Spleen (tissue), 7 donors: Measurements from ENCODE around the gene MEIOSIN.

Experiments used
- POLR2A ChIP-seq, 3 donors: fragments of 450-650 bp; IDR thresholded peaks; one replicate each; pipeline ENCODE4 v1.5.1; 2017; ENCODE audit warnings: antibody characterized with exemption in 3 of 3, mild to moderate bottlenecking in 1 of 3
- TF ChIP-seq, protein P1 (sequence below), 11 experiments: fragments of 200-600 bp in 7 of 11; fragments of 450-650 bp in 4 of 11; sonication (generic) in 4 of 11; IDR thresholded peaks in 8 of 11; conservative IDR thresholded peaks in 3 of 11; 1 replicate in 7 of 11; 2 replicates in 4 of 11; pipeline versions ENCODE4 v1.4.0 to v1.8.0; 2016 to 2021; ENCODE audit warnings: antibody characterized with exemption in 11 of 11, inconsistent platforms in 4 of 11, mild to moderate bottlenecking in 1 of 11
- donor health status: DM: no; HTN: no; CAD: no; lungs with moderate emphysema.
- donor health status: DM: no; HTN: no; CAD: no.
- donor health status: DM: no; HTN: no; CAD: no.

DNA sequence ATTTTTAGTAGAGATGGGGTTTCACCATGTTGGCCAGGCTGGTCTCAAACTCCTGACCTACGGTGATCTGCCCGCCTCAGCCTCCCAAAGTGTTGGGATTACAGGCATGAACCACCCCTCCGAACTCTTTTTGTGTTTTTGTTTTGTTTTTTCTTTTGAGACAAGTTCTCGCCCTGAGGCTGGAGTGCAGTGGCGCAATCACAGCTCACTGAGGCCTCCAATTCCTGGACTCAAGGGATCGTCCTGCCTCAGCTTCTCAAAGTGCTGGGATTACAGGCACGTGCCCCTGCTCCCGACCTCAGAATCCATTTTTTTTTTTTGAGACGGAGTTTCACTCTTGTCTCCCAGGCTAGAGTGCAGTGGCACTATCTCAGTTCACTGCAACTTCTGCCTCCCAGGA lies 24.5 kb downstream of the MEIOSIN start:
- TF ChIP-seq, protein P1, sequence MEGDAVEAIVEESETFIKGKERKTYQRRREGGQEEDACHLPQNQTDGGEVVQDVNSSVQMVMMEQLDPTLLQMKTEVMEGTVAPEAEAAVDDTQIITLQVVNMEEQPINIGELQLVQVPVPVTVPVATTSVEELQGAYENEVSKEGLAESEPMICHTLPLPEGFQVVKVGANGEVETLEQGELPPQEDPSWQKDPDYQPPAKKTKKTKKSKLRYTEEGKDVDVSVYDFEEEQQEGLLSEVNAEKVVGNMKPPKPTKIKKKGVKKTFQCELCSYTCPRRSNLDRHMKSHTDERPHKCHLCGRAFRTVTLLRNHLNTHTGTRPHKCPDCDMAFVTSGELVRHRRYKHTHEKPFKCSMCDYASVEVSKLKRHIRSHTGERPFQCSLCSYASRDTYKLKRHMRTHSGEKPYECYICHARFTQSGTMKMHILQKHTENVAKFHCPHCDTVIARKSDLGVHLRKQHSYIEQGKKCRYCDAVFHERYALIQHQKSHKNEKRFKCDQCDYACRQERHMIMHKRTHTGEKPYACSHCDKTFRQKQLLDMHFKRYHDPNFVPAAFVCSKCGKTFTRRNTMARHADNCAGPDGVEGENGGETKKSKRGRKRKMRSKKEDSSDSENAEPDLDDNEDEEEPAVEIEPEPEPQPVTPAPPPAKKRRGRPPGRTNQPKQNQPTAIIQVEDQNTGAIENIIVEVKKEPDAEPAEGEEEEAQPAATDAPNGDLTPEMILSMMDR (IDR thresholded peaks at IDR 0.05 in 8 of 11, conservative IDR thresholded peaks at IDR 0.05 in 3 of 11) = no peak
- no peak for TF ChIP-seq POLR2A (IDR thresholded peaks at IDR 0.05)
